Tibial nerve (tissue), 4 donors: ENCODE data around the gene PLEKHA7. TPM values are rescaled to one million over a fixed set of nuclear protein-coding genes. Genes with fewer than 3 reads are reported as not detected.
A peak's percentile ranks its signal among the peaks of the same experiment; 100 is the strongest.

Experiments used
- DNase-seq, 2 donors: peaks; one replicate each; pipeline ENCODE4 v3.0.0-alpha.2; 2019; ENCODE audit warnings: low spot score in 2 of 2
- H3K27ac ChIP-seq, 4 donors: fragments of 200-600 bp; sonication (generic) in 3 of 4; one replicate each; pipeline ENCODE4 v1.5.1; 2017 to 2019; ENCODE audit warnings: mild to moderate bottlenecking in 1 of 4
- H3K27me3 ChIP-seq, 2 donors: fragments of 200-600 bp; sonication (generic) in 1 of 2; one replicate each; pipeline versions ENCODE4 v1.5.1 to v1.6.0; 2017 to 2019
- H3K36me3 ChIP-seq, 3 donors: fragments of 200-600 bp; sonication (generic); one replicate each; pipeline ENCODE4 v1.5.1; 2018 to 2019
- H3K4me1 ChIP-seq, 4 donors: fragments of 200-600 bp; sonication (generic) in 3 of 4; one replicate each; pipeline ENCODE4 v1.5.1; 2017 to 2019
- H3K4me3 ChIP-seq, 4 donors: fragments of 200-600 bp; sonication (generic) in 3 of 4; one replicate each; pipeline ENCODE4 v1.5.1; 2017 to 2019; ENCODE audit warnings: mild to moderate bottlenecking in 1 of 4, moderate library complexity in 1 of 4
- H3K9me3 ChIP-seq, 4 donors: fragments of 200-600 bp; sonication (generic) in 3 of 4; one replicate each; pipeline ENCODE4 v1.5.1; 2017 to 2019
- CTCF ChIP-seq, 5 experiments: fragments of 200-600 bp in 3 of 5; fragments of 450-650 bp in 2 of 5; sonication (generic) in 3 of 5; IDR thresholded peaks; one replicate each; pipeline ENCODE4 v1.5.1; 2016 to 2019; ENCODE audit warnings: antibody characterized with exemption in 5 of 5, mild to moderate bottlenecking in 3 of 5, moderate library complexity in 2 of 5
- EP300 ChIP-seq, 2 donors: sonication (generic); formaldehyde crosslinking; IDR thresholded peaks; one replicate each; pipeline ENCODE4 v1.6.1; 2017; ENCODE audit warnings: antibody characterized with exemption in 2 of 2, mild to moderate bottlenecking in 1 of 2
- POLR2A ChIP-seq, 2 donors: fragments of 450-650 bp; IDR thresholded peaks; one replicate each; pipeline ENCODE4 v1.6.1; 2017; ENCODE audit warnings: antibody characterized with exemption in 2 of 2, mild to moderate bottlenecking in 2 of 2, moderate library complexity in 2 of 2
- WGBS, 2 donors: methylation state at CpG; one replicate each; pipeline ENCODE4 v1.1.5; 2018; 5-methylcytosine and 5-hydroxymethylcytosine counted together
- total RNA-seq, 4 donors: library from RNA; depleted of rRNA; stranded (reverse); fragments of >200 nt; gene quantifications; one replicate each; pipeline ENCODE4 v1.1.0, GENCODE V29; 2016

Gene PLEKHA7
- total RNA-seq, 4 donors from 2014 or later, result 41.6 to 56.7 (median 50.1) TPM

GRCh38 chr11:16827139-16827538 is 187.1 kb downstream of the PLEKHA7 start:
- H3K27me3 ChIP-seq, result no peaks in the 10 kb centered on the region
- H3K9me3 ChIP-seq, result no peaks in the 10 kb centered on the region
- H3K27ac ChIP-seq, result no peak overlapping the region
- WGBS, 2 donors, result 83% methylated on average over 2 of the region's 2 CpGs
- no peaks in the 10 kb centered on the region for H3K4me1 ChIP-seq
- no peak for DNase-seq
- no peak overlapping the region for H3K4me3 ChIP-seq
- peaks cover 0 to 34% (median 7%) of the 10 kb centered on the region in 3 donors for H3K36me3 ChIP-seq
- TF ChIP-seq POLR2A (IDR thresholded peaks at IDR 0.05) (no peak), CTCF (IDR thresholded peaks at IDR 0.05) (no peak), EP300 (IDR thresholded peaks at IDR 0.05) (no peak)

- TF ChIP-seq EP300 (IDR thresholded peaks at IDR 0.05) (no peak), CTCF (IDR thresholded peaks at IDR 0.05) (no peak), POLR2A (IDR thresholded peaks at IDR 0.05) (no peak)
- Histone ChIP-seq H3K4me3 (no peak overlapping the region), H3K9me3 (no peaks in the 10 kb centered on the region), H3K27me3 (no peaks in the 10 kb centered on the region), H3K36me3 (peaks cover 0 to 29% (median 7%) of the 10 kb centered on the region in 3 donors), H3K27ac (peak overlapping the region in 2 of 4 donors; percentile 37 to 63), H3K4me1 (peaks cover 0 to 11% (median 0%) of the 10 kb centered on the region in 4 donors)
- DNase-seq, result no peak
- WGBS, 2 donors, result 80 to 88% methylated on average over 9 of the region's 9 CpGs
These were observed 188.2 kb downstream of the PLEKHA7 start for GRCh38 chr11:16825968-16826367.

- TF ChIP-seq POLR2A (IDR thresholded peaks at IDR 0.05), result no peak
- no peak for TF ChIP-seq CTCF (IDR thresholded peaks at IDR 0.05)
- TF ChIP-seq EP300 (IDR thresholded peaks at IDR 0.05), result no peak
- no peaks in the 10 kb centered on the region for H3K27me3 ChIP-seq
- H3K27ac ChIP-seq, result peak overlapping the region in 1 of 4 donors; percentile 14
- DNase-seq, result no peak
- 65 to 66% methylated on average over 5 of the region's 5 CpGs for WGBS, 2 donors
- peaks cover 0 to 28% (median 7%) of the 10 kb centered on the region in 3 donors for H3K36me3 ChIP-seq
- peaks cover 0 to 20% (median 2%) of the 10 kb centered on the region in 4 donors for H3K4me1 ChIP-seq
- no peaks in the 10 kb centered on the region for H3K9me3 ChIP-seq
- H3K4me3 ChIP-seq, result no peak overlapping the region
These were observed 189.1 kb downstream of the PLEKHA7 start for GRCh38 chr11:16825101-16825500.

- Histone ChIP-seq H3K36me3 (peaks cover 0 to 25% (median 0%) of the 10 kb centered on the region in 3 donors), H3K9me3 (no peaks in the 10 kb centered on the region), H3K4me1 (peaks cover 0 to 33% (median 2%) of the 10 kb centered on the region in 4 donors), H3K4me3 (no peak overlapping the region), H3K27me3 (no peaks in the 10 kb centered on the region), H3K27ac (peak overlapping the region in 1 of 4 donors; percentile 83)
- TF ChIP-seq POLR2A (IDR thresholded peaks at IDR 0.05) (no peak), EP300 (IDR thresholded peaks at IDR 0.05) (peak in 1 of 2 donors; percentile 24), CTCF (IDR thresholded peaks at IDR 0.05) (peak; percentile 74 to 90 (median 81))
- WGBS, 2 donors, result 27 to 30% methylated on average over 8 of the region's 8 CpGs
- peak; percentile 73 to 83 for DNase-seq
These were observed 193.7 kb downstream of the PLEKHA7 start for GRCh38 chr11:16820324-16821092.

GRCh38 chr11:16818284-16818683 is 195.9 kb downstream of the PLEKHA7 start:
- Histone ChIP-seq H3K27ac (peak overlapping the region in 2 of 4 donors; percentile 79 to 83), H3K4me1 (peaks cover 0 to 40% (median 6%) of the 10 kb centered on the region in 4 donors), H3K36me3 (peaks cover 0 to 36% (median 0%) of the 10 kb centered on the region in 3 donors), H3K4me3 (no peak overlapping the region), H3K9me3 (no peaks in the 10 kb centered on the region), H3K27me3 (no peaks in the 10 kb centered on the region)
- no peak for DNase-seq
- WGBS, 2 donors, result 75 to 82% methylated on average over 4 of the region's 4 CpGs
- TF ChIP-seq CTCF (IDR thresholded peaks at IDR 0.05) (no peak), EP300 (IDR thresholded peaks at IDR 0.05) (no peak), POLR2A (IDR thresholded peaks at IDR 0.05) (no peak)
